ENCODE measurements around the gene HDAC4.

HDAC4 gene

DNA sequence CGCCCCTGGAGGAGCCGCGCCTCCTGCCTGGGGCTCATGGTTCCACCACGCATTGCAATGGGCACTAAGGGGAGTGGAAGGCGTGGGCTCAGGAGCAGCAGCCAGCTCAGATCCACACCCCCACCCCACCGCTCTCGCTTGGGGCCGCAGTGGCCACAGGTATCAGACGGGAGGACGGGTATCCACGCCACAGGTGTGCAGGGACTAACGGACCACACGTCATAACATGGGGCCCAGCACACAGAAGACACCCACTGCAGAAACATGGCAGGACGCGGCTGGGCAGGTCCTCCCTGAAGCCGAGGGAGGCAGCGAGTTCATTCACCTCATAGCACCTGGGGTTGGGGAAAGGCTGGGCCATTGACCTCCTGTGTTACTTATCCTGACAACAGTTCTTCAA is 13.0 kb downstream of the HDAC4 start:
- CTCF ChIA-PET: no interaction called here
- DNase-seq (ENCODE audit: extremely low spot score): no peak
- POLR2A ChIA-PET: no interaction called here
- TF ChIP-seq FOXA1 (IDR thresholded peaks at IDR 0.05): no peak
- no peak for TF ChIP-seq TARDBP (IDR thresholded peaks at IDR 0.05)
- no peak for TF ChIP-seq FOXM1 (IDR thresholded peaks at IDR 0.05; ENCODE audit: borderline replicate concordance)
- TF ChIP-seq SP1 (IDR thresholded peaks at IDR 0.05): no peak
- TF ChIP-seq L3MBTL2 (conservative IDR thresholded peaks at IDR 0.05): no peak
- no peak for TF ChIP-seq CTBP1 (IDR thresholded peaks at IDR 0.05; ENCODE audit: borderline replicate concordance)
- TF ChIP-seq NFRKB (IDR thresholded peaks at IDR 0.05): no peak
- TF ChIP-seq FOXK2 (IDR thresholded peaks at IDR 0.05): no peak
- TF ChIP-seq ZNF384 (IDR thresholded peaks at IDR 0.05): no peak
- TF ChIP-seq HDGF (IDR thresholded peaks at IDR 0.05; ENCODE audit: borderline replicate concordance): no peak

DNA sequence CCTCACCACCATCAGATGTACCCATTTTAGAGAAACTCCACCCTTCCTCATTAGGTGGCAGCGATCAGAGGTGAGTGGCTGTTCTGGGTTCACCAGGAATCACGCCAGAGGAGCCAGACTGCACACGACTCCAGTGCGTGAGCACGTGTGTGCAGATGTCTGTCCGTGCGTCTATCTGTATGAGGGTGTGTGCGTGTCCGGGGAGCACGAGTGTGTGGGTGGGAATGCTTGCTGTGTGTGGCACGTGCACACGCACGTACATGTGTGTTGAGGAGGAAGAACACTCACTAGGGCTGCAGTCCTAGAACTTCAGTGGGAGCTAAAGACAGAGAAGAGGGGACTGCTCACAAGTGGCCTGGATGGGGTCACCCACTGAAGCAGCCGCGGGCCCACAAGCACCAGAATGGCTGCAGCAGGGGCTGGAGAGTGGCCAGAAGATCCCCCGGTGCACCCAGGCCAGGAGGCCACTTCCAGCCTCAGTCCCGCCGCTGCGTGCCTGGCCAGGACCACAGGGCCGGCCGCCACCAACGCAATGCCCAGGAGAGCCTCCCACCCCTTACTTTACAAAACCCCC is 13.9 kb downstream of the HDAC4 start:
- CTCF ChIA-PET: no interaction called here
- TF ChIP-seq FOXK2 (IDR thresholded peaks at IDR 0.05) (no peak), NFRKB (IDR thresholded peaks at IDR 0.05) (no peak), HDGF (IDR thresholded peaks at IDR 0.05; ENCODE audit: borderline replicate concordance) (no peak), L3MBTL2 (conservative IDR thresholded peaks at IDR 0.05) (no peak), TARDBP (IDR thresholded peaks at IDR 0.05) (no peak), ELF4 (IDR thresholded peaks at IDR 0.05) (no peak), FOXM1 (IDR thresholded peaks at IDR 0.05; ENCODE audit: borderline replicate concordance) (no peak), BHLHE40 (IDR thresholded peaks at IDR 0.05; ENCODE audit: borderline replicate concordance) (no peak), FOXA1 (IDR thresholded peaks at IDR 0.05) (no peak), CTBP1 (IDR thresholded peaks at IDR 0.05; ENCODE audit: borderline replicate concordance) (no peak), ARNT (IDR thresholded peaks at IDR 0.05) (no peak), SUZ12 (IDR thresholded peaks at IDR 0.05) (no peak)
- TF ChIP-seq, protein P1, sequence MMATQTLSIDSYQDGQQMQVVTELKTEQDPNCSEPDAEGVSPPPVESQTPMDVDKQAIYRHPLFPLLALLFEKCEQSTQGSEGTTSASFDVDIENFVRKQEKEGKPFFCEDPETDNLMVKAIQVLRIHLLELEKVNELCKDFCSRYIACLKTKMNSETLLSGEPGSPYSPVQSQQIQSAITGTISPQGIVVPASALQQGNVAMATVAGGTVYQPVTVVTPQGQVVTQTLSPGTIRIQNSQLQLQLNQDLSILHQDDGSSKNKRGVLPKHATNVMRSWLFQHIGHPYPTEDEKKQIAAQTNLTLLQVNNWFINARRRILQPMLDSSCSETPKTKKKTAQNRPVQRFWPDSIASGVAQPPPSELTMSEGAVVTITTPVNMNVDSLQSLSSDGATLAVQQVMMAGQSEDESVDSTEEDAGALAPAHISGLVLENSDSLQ (IDR thresholded peaks at IDR 0.05): no peak
- no peak for DNase-seq (ENCODE audit: extremely low spot score)
- POLR2A ChIA-PET: no interaction called here

DNA sequence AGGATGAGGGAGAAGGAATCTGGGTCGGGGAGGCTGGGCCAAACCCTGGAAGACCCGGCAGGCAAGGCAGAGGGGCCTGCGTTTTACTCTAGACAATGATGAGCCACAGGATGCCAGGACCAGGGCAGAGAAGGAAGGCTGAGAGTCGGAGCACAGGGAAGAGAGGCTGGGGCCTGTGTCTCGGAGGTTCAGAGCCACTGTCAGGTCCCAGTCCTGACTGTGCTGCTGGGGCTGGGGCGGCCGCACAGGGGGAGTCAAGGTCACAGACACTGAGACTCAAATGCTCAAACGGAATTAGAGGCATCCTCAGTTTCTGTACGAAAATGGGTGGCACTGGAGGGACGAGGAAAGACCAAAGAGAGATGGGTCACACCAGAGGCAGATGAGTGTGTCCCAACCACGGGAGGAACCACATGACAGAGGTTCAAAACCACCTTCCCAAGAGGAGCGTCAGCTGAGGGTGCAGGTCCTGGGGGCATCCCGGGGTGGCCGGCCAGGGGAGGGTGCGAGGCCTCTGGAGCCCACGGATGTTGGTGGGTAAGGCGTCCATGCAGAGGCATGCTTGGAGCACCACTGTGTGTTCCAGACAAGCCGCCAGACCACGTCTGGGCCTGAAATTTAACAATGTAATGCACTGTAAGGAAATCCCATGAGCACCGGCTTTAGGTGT is 14.7 kb downstream of the HDAC4 start:
- DNase-seq (ENCODE audit: extremely low spot score): no peak
- CTCF ChIA-PET: no interaction called here
- POLR2A ChIA-PET: no interaction called here
- TF ChIP-seq BHLHE40 (IDR thresholded peaks at IDR 0.05; ENCODE audit: borderline replicate concordance): no peak
- TF ChIP-seq FOXK2 (IDR thresholded peaks at IDR 0.05): no peak
- TF ChIP-seq NFRKB (IDR thresholded peaks at IDR 0.05): no peak
- TF ChIP-seq SP1 (IDR thresholded peaks at IDR 0.05): no peak
- no peak for TF ChIP-seq FOXM1 (IDR thresholded peaks at IDR 0.05; ENCODE audit: borderline replicate concordance)
- TF ChIP-seq ELF4 (IDR thresholded peaks at IDR 0.05): no peak

DNA sequence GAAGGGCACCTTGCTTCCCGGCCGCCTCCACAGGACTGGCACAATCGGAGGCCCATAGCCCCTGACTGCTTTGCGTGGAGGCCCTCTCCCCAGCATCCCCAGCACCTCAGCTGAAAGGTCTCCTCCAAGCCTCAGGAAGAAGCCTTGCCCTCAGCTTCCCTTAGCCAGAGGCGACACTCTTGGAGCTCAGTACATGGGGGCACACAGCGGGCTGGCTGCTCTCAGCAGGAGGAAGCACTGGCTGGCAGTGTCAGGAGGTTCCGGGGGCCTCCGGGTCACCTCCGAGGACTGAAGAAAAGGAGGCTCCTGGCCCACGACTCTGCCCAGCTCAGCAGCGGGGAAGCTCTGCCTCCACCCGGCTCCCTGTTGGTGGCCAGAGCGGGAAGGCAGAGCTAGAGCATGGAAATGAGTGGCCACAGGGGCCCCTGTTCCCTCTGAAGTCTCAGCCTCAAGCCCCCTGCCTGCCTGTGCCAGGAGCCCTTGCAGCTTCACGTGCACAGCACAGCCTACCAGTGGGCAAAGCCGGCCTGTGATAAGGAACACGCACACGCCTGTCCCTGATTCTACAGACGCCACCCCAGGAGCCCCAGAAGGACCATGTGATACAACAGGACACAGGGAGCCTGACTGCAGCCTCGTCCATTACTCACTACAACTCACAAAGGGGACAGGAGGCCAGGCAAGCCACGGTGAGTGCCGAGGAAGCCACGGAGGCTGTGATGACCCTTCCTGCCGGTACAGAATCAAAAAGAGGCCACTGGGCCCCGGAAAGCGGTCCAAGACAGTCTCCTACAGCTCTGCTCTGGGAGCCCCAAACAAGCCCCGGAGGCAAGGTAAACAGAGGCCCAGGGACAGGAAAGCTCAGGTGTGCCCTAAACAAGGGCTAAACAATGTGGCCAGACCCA is 15.5 kb downstream of the HDAC4 start:
- TF ChIP-seq FOXK2 (IDR thresholded peaks at IDR 0.05): no peak
- ChIA-PET CTCF (no interaction called here), POLR2A (interaction anchor here (1.3 kb wide), 1 partner anchor 16 kb away, joined by 3 read pairs; the partner anchor contains the start of gene HDAC4)
- DNase-seq (ENCODE audit: extremely low spot score): no peak

DNA sequence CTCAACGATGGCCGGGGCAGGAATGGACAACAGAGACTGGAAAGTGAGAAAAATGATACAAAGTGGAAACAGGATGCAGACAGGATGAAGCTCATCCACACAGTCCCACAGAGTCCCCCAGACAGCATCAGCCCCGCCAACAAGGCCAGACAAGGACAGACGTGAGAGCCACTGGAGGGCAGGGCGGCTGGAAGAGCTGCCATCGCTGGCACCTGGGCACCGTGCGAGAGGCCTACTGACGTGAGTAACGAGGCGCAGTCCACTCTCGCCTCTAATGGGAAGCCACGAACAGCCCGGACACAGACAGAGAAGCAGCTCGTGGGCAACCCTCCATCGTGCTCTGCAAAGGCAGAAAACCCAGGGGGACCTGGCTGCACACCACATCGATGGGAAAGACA is 17.1 kb downstream of the HDAC4 start:
- ChIA-PET POLR2A (no interaction called here), CTCF (no interaction called here)
- TF ChIP-seq ELF4 (IDR thresholded peaks at IDR 0.05): no peak
- TF ChIP-seq, protein P1 (IDR thresholded peaks at IDR 0.05): no peak
- no peak for TF ChIP-seq SUZ12 (IDR thresholded peaks at IDR 0.05)
- no peak for TF ChIP-seq TARDBP (IDR thresholded peaks at IDR 0.05)
- no peak for TF ChIP-seq FOXA1 (IDR thresholded peaks at IDR 0.05)
- no peak for TF ChIP-seq FOXM1 (IDR thresholded peaks at IDR 0.05; ENCODE audit: borderline replicate concordance)
- TF ChIP-seq L3MBTL2 (conservative IDR thresholded peaks at IDR 0.05): no peak
- TF ChIP-seq HDGF (IDR thresholded peaks at IDR 0.05; ENCODE audit: borderline replicate concordance): no peak
- TF ChIP-seq LEF1 (IDR thresholded peaks at IDR 0.05; ENCODE audit: borderline replicate concordance): no peak
- no peak for TF ChIP-seq FOXK2 (IDR thresholded peaks at IDR 0.05)
- TF ChIP-seq NFRKB (IDR thresholded peaks at IDR 0.05): no peak
- no peak for TF ChIP-seq SP1 (IDR thresholded peaks at IDR 0.05)
- no peak for TF ChIP-seq CTBP1 (IDR thresholded peaks at IDR 0.05; ENCODE audit: borderline replicate concordance)
- TF ChIP-seq BHLHE40 (IDR thresholded peaks at IDR 0.05; ENCODE audit: borderline replicate concordance): no peak
- TF ChIP-seq ARNT (IDR thresholded peaks at IDR 0.05): no peak
- no peak for TF ChIP-seq ZNF384 (IDR thresholded peaks at IDR 0.05)
- no peak for DNase-seq (ENCODE audit: extremely low spot score)

DNA sequence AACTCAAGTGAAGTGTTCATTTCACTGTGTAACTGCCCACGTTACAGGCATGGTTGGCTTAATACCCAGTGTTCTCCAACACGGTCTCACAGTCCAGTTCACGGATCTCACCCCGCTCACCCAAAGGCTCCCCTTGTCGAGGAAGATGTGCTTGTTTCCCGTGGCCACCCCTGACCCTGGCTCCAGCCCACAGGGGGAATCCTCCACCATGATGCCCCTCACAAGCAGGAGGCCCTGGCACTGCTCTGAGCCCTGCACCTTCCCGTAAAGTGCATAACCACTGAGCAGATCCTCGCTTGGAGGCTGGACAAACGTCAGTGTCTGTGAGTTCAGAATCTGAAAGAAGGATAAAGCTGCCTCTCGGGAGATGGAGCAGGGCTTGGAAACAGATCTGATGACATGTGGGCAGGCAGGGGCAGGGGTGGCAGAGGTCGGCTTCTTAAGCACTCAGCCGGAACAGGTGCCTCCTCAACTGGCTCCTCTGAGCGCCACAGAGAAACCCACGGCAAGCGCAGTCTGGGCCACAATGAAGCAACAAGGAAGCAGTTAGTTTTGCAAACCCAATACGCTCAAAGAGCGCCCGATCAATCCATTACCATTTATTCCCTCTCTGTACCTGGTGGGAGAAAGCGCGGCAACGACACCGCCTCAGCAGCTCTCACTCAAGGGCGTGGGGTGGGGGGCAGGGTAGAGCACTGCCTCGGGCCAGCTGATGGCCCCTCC is 17.6 kb downstream of the HDAC4 start:
- ChIA-PET POLR2A (no interaction called here), CTCF (no interaction called here)
- no peak for DNase-seq (ENCODE audit: extremely low spot score)
- TF ChIP-seq NFRKB (IDR thresholded peaks at IDR 0.05) (no peak), ZNF384 (IDR thresholded peaks at IDR 0.05) (no peak), SP1 (IDR thresholded peaks at IDR 0.05) (no peak), TARDBP (IDR thresholded peaks at IDR 0.05) (no peak), ELF4 (IDR thresholded peaks at IDR 0.05) (no peak), FOXM1 (IDR thresholded peaks at IDR 0.05; ENCODE audit: borderline replicate concordance) (no peak), FOXA1 (IDR thresholded peaks at IDR 0.05) (no peak), L3MBTL2 (conservative IDR thresholded peaks at IDR 0.05) (no peak), LEF1 (IDR thresholded peaks at IDR 0.05; ENCODE audit: borderline replicate concordance) (no peak), ARNT (IDR thresholded peaks at IDR 0.05) (no peak), FOXK2 (IDR thresholded peaks at IDR 0.05) (no peak), BHLHE40 (IDR thresholded peaks at IDR 0.05; ENCODE audit: borderline replicate concordance) (no peak), SUZ12 (IDR thresholded peaks at IDR 0.05) (no peak), CTBP1 (IDR thresholded peaks at IDR 0.05; ENCODE audit: borderline replicate concordance) (no peak), HDGF (IDR thresholded peaks at IDR 0.05; ENCODE audit: borderline replicate concordance) (no peak)
- TF ChIP-seq, protein P1 (IDR thresholded peaks at IDR 0.05): no peak

Measured in HEK293T (cell line).